HepG2 (cell line): ENCODE results near the gene GRIA3. TPM values are rescaled to one million over a fixed set of nuclear protein-coding genes. Genes with fewer than 3 reads are reported as not detected.
"Not testable (repeated sequence)": the region's sequence is repeated elsewhere in the genome, so short reads cannot be mapped to it uniquely, and the experiment has no call there.

Experiments
- ATAC-seq: fragments of 200-7000 bp; cut with Tn5 transposase; 3 replicates; pipeline ENCODE4 v1.9.1; 2020; ENCODE audit warnings: mild to moderate bottlenecking, moderate library complexity
- BruUV-seq: library from RNA; stranded (reverse); fragments of 400-500 nt; replicated peaks from 2 replicates; lab custom pipeline; 2021; lab: Mats Ljungman, UMichigan
- CTCF ChIA-PET: fragments of 300-600 bp; formaldehyde crosslinking; extraction: SDS; loops from one replicate; lab custom pipeline; 2021; ENCODE audit warnings: low total read pairs, inconsistent platforms, low intra/inter-chr PET ratio; lab: Yijun Ruan, JAX
- POLR2A ChIA-PET: fragments of 350-600 bp; sonication (Branson Sonifier 250); formaldehyde crosslinking; loops from one replicate; lab custom pipeline; 2020; ENCODE audit warnings: antibody characterized with exemption, inconsistent platforms; lab: Yijun Ruan, JAX
- DNase-seq: peaks from one replicate; pipeline ENCODE4 v3.0.0-alpha.2; 2015; ENCODE audit warnings: low spot score
- FAIRE-seq: peaks from 3 replicates; lab custom pipeline; 2011; peaks lifted over from hg19 to GRCh38; lab: Jason Lieb, UNC
- H2AFZ ChIP-seq: one replicate; pipeline ENCODE4 v1.6.1; 2011; ENCODE audit warnings: low read length, inconsistent platforms
- H3K27ac ChIP-seq: fragments of 300-600 bp; 3 replicates; pipeline ENCODE4 v1.8.0; 2011; ENCODE audit warnings: mixed run types, mild to moderate bottlenecking, mixed read lengths, low read length, inconsistent platforms; ENCODE audit not compliant: insufficient read depth; ENCODE audit errors: extremely low read length
- H3K27me3 ChIP-seq, 2 experiments: fragments of 200-600 bp in 1 of 2; 2 replicates in 1 of 2; 3 replicates in 1 of 2; pipeline versions ENCODE4 v1.6.0 to v1.8.0; 2011; ENCODE audit warnings: low read length in 2 of 2, mild to moderate bottlenecking in 2 of 2, moderate library complexity in 2 of 2, inconsistent platforms in 1 of 2; ENCODE audit not compliant: insufficient read depth in 2 of 2, control insufficient read depth in 1 of 2
- H3K36me3 ChIP-seq, 2 experiments: fragments of 200-600 bp in 1 of 2; replicated peaks in 1 of 2; 2 replicates in 1 of 2; 3 replicates in 1 of 2; pipeline versions ENCODE4 v1.5.1 to v1.8.0; 2011; ENCODE audit warnings: low read length in 2 of 2, inconsistent platforms in 1 of 2; ENCODE audit not compliant: insufficient read depth in 2 of 2, control insufficient read depth in 1 of 2
- H3K4me1 ChIP-seq: 2 replicates; pipeline ENCODE4 v1.5.1; 2012; ENCODE audit warnings: low read length, inconsistent platforms; ENCODE audit not compliant: insufficient read depth
- H3K4me2 ChIP-seq: 2 replicates; pipeline ENCODE4 v1.6.0; 2011; ENCODE audit warnings: low read depth, low read length, inconsistent platforms
- H3K4me3 ChIP-seq, 3 experiments: fragments of 200-600 bp in 1 of 3; sonication (generic), shearing (Covaris generic) in 1 of 3; replicated peaks in 1 of 3; 2 replicates each; pipeline ENCODE4 v1.5.1; 2011 to 2016; ENCODE audit warnings: low read length in 3 of 3, inconsistent platforms in 2 of 3, low read depth in 2 of 3, mild to moderate bottlenecking in 2 of 3, control low read depth in 1 of 3, mixed read lengths in 1 of 3; ENCODE audit not compliant: insufficient read depth in 1 of 3
- H3K79me2 ChIP-seq: one replicate; pipeline ENCODE4 v1.6.1; 2011; ENCODE audit warnings: low read length, inconsistent platforms; ENCODE audit not compliant: insufficient read depth
- H3K9ac ChIP-seq: 2 replicates; pipeline ENCODE4 v1.6.0; 2011; ENCODE audit warnings: mild to moderate bottlenecking, low read depth, low read length, inconsistent platforms; ENCODE audit not compliant: insufficient read depth
- H3K9me3 ChIP-seq: 2 replicates; pipeline ENCODE4 v1.5.1; 2012; ENCODE audit warnings: mild to moderate bottlenecking, low read length
- H4K20me1 ChIP-seq: 2 replicates; pipeline ENCODE4 v1.6.0; 2011; ENCODE audit warnings: inconsistent platforms, mild to moderate bottlenecking, low read length, moderate library complexity; ENCODE audit not compliant: insufficient read depth
- WGBS: methylation state at CpG from one replicate; pipeline ENCODE4 v1.1.6; 2017; ENCODE audit warnings: low lambda C conversion rate; 5-methylcytosine and 5-hydroxymethylcytosine counted together
- in situ Hi-C: cut with HindIII; loops from 2 replicates; pipeline ENCODE4 v1.10.0; 2017; ENCODE audit warnings: low pct_unique_long_range_greater_than_20kb; ENCODE audit not compliant: extremely low pct_ligation_motif_present
- intact Hi-C: fragments of 100-400 bp; cut with micrococcal nuclease; formaldehyde crosslinking; loops from one replicate; pipeline ENCODE4 v1.10.0; 2022; ENCODE audit not compliant: unreplicated experiment
- polyA plus RNA-seq, 8 experiments: library from polyadenylated mRNA; depleted of rRNA in 3 of 8; stranded (reverse) in 7 of 8; unstranded in 1 of 8; fragments of >200 nt; fragmentation: Illumina TruSeq in 4 of 8; extraction: Trizol in 4 of 8; gene quantifications; 2 replicates each; pipeline versions ENCODE4 v1.2.1 to v1.2.3, GENCODE V29; 2011 to 2016; ENCODE audit warnings: low read depth in 4 of 8, missing spikeins in 1 of 8, mixed read lengths in 1 of 8; ENCODE audit not compliant: insufficient read depth in 1 of 8
- total RNA-seq, 5 experiments: library from RNA; depleted of rRNA; stranded (reverse); fragments of >200 nt; fragmentation: Illumina TruSeq; extraction: Trizol; gene quantifications; 2 replicates each; pipeline ENCODE4 v1.2.3, GENCODE V29; 2016; ENCODE audit warnings: low read depth in 1 of 5
- TF ChIP-seq, protein P1 (sequence below), 2 experiments: fragments of 450-650 bp in 1 of 2; sonication (generic) in 1 of 2; formaldehyde crosslinking in 1 of 2; IDR thresholded peaks; 2 replicates each; pipeline versions ENCODE4 v1.6.1 to v1.8.0; 2016 to 2022; ENCODE audit warnings: antibody characterized with exemption in 1 of 2, mild to moderate bottlenecking in 1 of 2, missing genetic modification reagents in 1 of 2

The GRIA3 gene
- total and polyA plus RNA-seq, 2 of the 13 experiments (the other 11 are each of a cell fraction or from before 2014, with no cell fraction given) = not detected

DNA sequence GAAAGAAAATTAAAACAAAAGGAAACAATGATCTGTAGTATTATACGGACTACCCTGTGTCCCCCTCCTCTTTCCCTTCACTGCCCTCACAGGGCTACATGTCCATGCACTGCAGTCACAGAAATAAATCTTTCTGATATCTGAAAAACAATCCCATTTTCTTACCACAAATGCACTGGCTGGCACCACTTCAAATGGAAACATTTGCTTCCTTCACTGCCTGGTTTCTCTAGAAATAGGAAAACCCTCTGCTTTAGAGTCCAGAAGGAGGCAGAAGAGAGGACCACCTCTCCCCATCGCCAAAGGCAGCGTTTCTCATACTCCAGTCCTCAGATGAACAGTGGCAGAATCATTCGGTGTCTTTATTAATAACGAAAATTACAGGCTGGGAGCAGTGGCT lies 98.2 kb downstream of the GRIA3 start (continued):
- TF ChIP-seq, protein P1, sequence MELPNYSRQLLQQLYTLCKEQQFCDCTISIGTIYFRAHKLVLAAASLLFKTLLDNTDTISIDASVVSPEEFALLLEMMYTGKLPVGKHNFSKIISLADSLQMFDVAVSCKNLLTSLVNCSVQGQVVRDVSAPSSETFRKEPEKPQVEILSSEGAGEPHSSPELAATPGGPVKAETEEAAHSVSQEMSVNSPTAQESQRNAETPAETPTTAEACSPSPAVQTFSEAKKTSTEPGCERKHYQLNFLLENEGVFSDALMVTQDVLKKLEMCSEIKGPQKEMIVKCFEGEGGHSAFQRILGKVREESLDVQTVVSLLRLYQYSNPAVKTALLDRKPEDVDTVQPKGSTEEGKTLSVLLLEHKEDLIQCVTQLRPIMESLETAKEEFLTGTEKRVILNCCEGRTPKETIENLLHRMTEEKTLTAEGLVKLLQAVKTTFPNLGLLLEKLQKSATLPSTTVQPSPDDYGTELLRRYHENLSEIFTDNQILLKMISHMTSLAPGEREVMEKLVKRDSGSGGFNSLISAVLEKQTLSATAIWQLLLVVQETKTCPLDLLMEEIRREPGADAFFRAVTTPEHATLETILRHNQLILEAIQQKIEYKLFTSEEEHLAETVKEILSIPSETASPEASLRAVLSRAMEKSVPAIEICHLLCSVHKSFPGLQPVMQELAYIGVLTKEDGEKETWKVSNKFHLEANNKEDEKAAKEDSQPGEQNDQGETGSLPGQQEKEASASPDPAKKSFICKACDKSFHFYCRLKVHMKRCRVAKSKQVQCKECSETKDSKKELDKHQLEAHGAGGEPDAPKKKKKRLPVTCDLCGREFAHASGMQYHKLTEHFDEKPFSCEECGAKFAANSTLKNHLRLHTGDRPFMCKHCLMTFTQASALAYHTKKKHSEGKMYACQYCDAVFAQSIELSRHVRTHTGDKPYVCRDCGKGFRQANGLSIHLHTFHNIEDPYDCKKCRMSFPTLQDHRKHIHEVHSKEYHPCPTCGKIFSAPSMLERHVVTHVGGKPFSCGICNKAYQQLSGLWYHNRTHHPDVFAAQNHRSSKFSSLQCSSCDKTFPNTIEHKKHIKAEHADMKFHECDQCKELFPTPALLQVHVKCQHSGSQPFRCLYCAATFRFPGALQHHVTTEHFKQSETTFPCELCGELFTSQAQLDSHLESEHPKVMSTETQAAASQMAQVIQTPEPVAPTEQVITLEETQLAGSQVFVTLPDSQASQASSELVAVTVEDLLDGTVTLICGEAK (IDR thresholded peaks at IDR 0.05) = no peak
- TF ChIP-seq, protein P1 (CRISPR knock-in tag; IDR thresholded peaks at IDR 0.05) = no peak
- TF ChIP-seq, all 625 proteins: peak for 0

DNA sequence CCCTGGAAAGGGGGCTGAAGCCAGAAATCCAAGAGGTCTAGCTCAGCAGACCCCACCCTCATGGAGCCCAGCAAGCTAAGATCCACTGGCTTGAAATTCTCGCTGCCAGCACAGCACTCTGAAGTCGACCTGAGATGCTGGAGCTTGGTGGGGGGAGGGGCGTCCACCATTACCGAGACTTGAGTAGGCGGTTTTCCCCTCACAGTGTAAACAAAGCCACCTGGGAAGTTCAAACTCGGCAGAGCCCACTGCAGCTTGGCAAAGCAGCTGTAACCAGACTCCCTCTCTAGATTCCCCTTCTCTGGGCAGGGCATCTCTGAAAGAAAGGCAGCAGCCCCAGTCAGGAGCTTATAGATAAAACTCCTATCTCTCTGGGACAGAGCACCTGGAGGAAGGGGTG lies 99.3 kb downstream of the GRIA3 start:
- H3K79me2 ChIP-seq, H3K9me3 ChIP-seq, H3K4me1 ChIP-seq, DNase-seq, H4K20me1 ChIP-seq, H3K4me3 ChIP-seq, intact Hi-C loops, H2AFZ ChIP-seq, ATAC-seq, FAIRE-seq, in situ Hi-C loops, H3K4me2 ChIP-seq, H3K36me3 ChIP-seq, CTCF ChIA-PET, BruUV-seq, POLR2A ChIA-PET, H3K27me3 ChIP-seq, H3K27ac ChIP-seq, H3K9ac ChIP-seq: not testable (repeated sequence)
- WGBS = no CpG with 5 or more reads among the region's 6 CpGs
